Stimulated activated CD4-positive, alpha-beta T cell treated with anti-CD3 and anti-CD28 coated beads, Interleukin-1b, Interleukin-23, amount 100 ng/mL, for 1 hour (primary cell): Measurements from ENCODE around the gene PPP1R9A.

Experiments used
- DNase-seq, 2 donors: peaks; one replicate each; pipeline ENCODE4 v3.0.0-alpha.2; 2020; ENCODE audit warnings: low read depth in 2 of 2

The PPP1R9A gene

DNA sequence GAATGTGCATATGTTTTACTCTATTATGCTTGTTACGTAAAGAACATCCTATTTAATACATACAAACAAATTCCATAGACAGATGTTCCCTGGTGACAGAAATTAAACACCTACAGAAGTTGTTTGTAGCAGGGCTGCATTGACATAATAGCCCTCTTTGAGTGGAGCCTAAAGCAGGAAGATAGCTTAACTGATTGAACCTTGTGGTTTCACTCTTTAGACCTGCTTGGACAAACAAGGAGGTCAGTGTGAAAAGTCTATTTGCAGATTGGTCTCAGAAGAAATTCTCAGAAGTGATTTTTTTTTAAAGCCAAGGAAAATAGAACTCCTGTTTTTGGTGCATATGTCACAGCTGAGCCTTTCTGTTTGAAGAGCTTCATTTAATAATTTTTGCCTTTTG lies 121.3 kb downstream of the PPP1R9A start:
- no peak for DNase-seq

DNA sequence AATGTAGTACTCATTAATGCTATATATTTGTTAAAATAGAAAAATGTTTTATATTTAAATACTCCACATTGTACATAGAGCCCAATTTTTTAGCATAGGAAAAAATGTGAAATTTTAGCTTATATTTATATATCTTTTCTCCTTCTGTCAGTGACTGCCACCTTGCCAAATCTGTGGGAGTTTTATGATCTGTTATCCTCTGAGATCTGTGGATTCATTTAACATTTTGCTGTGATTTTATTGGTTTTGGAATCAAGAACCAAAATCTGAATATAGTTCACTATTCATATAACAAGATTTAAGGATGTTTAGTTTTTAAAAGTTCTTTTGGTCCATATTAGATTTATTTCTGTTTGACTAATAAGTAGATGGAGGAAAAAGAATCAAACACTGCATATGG lies 127.9 kb downstream of the PPP1R9A start:
- DNase-seq: no peak

- no peak for DNase-seq
Measured at GRCh38 chr7:95041031-95041430, 133.6 kb downstream of the PPP1R9A start.

- DNase-seq: no peak
Measured at GRCh38 chr7:95045236-95045923, 138.0 kb downstream of the PPP1R9A start.

GRCh38 chr7:95046494-95047240 lies 139.3 kb downstream of the PPP1R9A start:
- DNase-seq: no peak

DNA sequence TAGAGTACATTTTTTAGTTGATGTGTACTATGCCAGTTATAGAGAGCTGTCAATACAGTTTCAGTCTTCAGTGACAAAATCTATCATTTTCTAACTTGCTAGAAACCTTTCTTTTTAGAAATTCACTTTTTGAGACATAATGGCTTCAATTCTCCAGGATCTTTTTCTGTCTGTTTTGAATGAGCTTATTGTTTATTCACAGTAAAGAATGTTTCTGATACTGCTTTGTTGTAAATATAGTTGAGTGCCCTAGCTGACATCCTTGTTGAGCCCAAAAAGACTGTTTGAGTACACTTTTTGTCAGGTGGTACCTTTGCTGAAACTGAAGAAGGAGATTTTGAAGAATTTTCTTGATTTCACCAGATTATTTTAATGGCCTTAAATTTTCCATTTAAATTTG lies 139.9 kb downstream of the PPP1R9A start:
- DNase-seq: no peak

- DNase-seq: no peak
Measured at GRCh38 chr7:95052566-95053094, 145.2 kb downstream of the PPP1R9A start.

DNA sequence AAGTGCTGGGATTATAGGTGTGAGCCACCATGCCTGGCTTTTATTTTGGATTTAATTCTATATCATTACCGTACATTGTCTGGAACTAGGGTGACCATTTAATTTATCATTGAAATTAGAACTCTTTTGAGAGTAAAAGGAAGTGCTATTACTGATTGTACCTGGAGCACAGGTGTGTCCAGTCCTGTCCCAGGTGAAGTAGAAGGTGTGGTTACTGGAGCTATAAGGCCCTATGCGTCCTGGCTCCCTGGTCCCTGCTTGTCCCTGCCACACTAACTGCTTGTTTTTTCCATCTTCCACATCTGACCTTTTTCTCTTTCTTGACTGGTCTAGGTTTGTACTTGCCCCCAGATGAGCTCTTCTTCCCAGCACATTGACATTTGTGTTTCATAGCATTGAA lies 147.0 kb downstream of the PPP1R9A start:
- no peak for DNase-seq

- DNase-seq: no peak
Measured at GRCh38 chr7:95055295-95055694, 147.9 kb downstream of the PPP1R9A start.

DNA sequence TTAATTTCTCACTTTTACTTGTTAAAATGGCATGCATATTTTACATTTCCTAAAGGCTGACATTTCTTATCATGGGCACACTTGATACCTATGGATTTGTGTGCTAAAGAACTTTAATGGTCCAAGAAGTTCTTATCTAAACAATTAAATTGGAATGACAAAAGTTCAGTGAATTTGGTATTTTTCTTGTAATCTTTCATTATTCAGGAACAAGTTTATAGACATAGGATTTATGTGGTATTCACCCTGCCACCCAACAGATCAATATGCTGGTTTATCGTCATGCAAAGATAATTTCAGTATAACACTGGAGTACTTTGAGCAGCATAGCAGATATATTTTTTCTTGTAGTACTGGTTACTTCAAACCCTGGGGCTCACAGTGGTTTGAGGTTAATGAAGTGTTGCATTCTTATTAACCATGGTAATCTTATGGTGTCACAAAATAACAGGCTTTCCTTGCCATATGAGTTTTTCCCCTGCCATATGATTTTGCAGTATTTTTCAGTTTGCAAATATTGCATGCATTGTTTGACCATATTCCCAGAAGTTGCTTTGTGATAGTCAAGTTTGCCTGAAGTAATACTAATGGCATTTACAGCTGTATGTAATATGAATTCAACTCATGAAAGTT lies 148.8 kb downstream of the PPP1R9A start:
- no peak for DNase-seq

- no peak for DNase-seq
Measured at GRCh38 chr7:95056901-95057300, 149.5 kb downstream of the PPP1R9A start.

- DNase-seq: no peak
Measured at GRCh38 chr7:95059842-95060313, 152.5 kb downstream of the PPP1R9A start.

DNA sequence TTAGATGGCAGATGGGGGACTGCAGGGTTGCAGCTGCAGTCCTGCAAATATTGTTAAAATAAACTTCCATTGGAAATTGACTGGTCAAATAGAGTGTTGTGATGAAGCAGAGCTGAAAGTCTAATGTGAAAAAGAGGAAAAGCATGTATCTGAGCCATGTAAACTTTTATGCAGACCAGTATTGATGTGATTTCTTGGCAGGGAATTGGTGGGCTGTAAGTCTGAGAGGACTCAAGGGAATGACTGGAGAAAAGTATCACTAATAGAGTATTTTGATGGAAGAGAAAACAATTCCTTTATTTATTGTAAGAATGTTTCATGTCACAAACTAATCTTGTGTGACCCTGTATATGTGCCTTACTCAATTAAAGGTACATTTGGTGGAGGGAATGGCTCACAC lies 155.5 kb downstream of the PPP1R9A start:
- no peak for DNase-seq

- no peak for DNase-seq
Measured at GRCh38 chr7:95066737-95067530, 159.5 kb downstream of the PPP1R9A start.

DNA sequence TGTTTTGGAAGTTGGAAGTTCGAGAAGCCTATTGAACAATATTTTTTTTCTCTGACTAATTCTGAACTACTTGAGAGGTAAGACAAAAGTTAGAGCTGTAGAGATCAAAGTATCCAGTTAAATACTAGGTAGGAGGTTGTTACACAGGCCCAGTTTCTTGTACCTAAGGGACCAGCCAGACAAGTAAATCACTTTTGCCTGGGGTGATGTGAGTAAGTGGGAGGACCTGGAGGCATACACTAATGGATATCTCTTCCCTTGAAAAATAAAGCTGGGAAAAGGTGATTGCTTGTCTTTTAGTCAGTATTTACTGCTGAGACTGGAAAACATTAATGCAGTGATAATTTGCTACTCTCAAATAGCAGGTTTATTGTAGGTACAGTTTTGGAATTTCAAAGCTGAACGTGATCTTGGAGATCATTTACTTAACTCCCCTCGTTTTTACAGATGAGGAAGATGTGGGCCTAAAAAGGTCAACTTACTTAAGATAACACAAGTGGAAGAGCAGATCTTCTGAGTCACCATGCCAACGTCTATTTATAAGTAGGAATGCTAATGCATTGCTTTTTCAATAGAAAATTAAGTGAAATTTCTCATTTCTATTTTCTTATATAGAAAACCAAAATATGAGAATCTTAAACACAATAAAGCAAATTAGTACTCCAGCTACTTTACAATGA lies 181.3 kb downstream of the PPP1R9A start:
- no peak for DNase-seq

- no peak for DNase-seq
Measured at GRCh38 chr7:95089414-95090315, 182.3 kb downstream of the PPP1R9A start.

DNA sequence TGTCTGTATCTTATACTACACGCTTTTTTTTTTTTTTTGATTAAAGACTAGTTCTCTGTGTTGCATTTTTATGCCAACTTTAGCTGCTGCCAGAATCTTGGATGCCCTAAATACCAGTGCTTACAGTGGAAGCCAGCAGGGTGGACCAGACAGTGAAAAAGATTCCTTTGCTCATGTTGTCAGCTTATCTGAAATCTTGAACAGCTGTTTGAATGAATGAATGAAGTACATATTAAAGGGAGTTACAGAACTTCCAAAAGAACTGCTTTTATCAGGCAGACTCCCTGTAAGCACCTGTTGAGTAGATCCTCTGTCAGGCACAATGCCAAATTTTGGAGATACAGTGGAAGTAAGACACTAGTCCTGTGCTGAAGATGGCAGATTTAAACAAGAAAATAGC lies 184.9 kb downstream of the PPP1R9A start:
- DNase-seq: no peak

DNA sequence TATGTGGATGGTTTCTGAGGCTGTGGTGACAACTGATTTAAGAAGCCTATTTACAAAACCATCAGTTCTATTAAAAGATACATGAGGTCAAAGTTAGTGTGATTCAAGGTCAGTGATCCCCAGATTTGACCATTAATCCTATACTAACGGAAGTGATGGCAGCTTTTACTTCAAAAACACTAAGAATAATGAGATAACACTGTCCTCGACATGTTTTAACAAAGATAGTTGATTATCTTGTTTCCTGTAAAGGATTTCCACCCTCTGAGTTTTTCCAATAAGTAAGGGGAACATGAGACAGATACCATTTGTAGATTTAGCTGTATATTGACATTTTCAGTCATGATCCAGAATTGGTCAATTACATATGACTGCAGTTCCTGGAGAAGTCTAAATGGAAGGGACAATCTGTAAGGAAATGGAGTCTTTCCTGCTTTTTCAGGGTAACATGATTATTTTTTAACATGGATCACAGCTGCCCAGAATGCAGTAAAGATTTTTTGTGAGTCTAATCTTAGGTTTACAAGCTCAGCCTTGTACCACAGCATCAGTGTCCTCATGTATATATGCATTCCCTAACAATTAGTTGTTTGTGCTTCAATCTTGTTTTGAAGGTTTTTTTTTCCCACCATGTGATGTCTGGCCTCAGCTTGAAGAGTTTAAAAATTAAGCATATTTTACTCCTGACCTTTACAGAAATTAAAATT lies 188.0 kb downstream of the PPP1R9A start:
- DNase-seq: no peak

- DNase-seq: no peak
Measured at GRCh38 chr7:95095966-95096540, 188.7 kb downstream of the PPP1R9A start.
